Endothelial cell of umbilical vein (primary cell): ENCODE data around the gene KLC1. TPM values are rescaled to one million over a fixed set of nuclear protein-coding genes. Genes with fewer than 3 reads are reported as not detected.
A peak's percentile ranks its signal among the peaks of the same experiment; 100 is the strongest.

Experiments
- BruUV-seq: library from RNA; stranded (reverse); fragments of 400-500 nt; replicated peaks from 2 replicates; lab custom pipeline; 2021; lab: Mats Ljungman, UMichigan
- CTCF ChIA-PET: fragments of 300-600, 350-600 bp; sonication (Branson Sonifier 250); formaldehyde crosslinking; loops from one replicate; lab custom pipeline; 2021; ENCODE audit warnings: antibody characterized with exemption, inconsistent platforms; lab: Charles Lee
- POLR2A ChIA-PET: fragments of 300-600, 350-600 bp; sonication (Branson Sonifier 250); formaldehyde crosslinking; loops from one replicate; lab custom pipeline; 2021; ENCODE audit warnings: antibody characterized with exemption, inconsistent platforms; lab: Charles Lee
- DNase-seq: peaks from one replicate; pipeline ENCODE4 v3.0.0-alpha.2; 2011; ENCODE audit warnings: low read depth, low spot score
- FAIRE-seq: peaks from 2 replicates; lab custom pipeline; 2011; peaks lifted over from hg19 to GRCh38; lab: Jason Lieb, UNC
- H2AFZ ChIP-seq: 2 replicates; pipeline ENCODE4 v1.6.0; 2012; ENCODE audit warnings: low read depth, low read length, control low read depth, inconsistent platforms
- H3K27ac ChIP-seq: 2 replicates; pipeline ENCODE4 v1.5.1; 2011; ENCODE audit warnings: low read depth, mild to moderate bottlenecking, control low read depth, low read length, moderate library complexity; ENCODE audit not compliant: insufficient read depth
- H3K27me3 ChIP-seq, 2 experiments: 2 replicates each; pipeline versions ENCODE4 v1.6.0 to v1.6.1; 2011; ENCODE audit warnings: low read length in 2 of 2, mixed read lengths in 1 of 2; ENCODE audit not compliant: control insufficient read depth in 2 of 2, insufficient read depth in 2 of 2
- H3K36me3 ChIP-seq, 2 experiments: 2 replicates in 1 of 2; 3 replicates in 1 of 2; pipeline ENCODE4 v1.5.1; 2011; ENCODE audit warnings: low read length in 2 of 2, mild to moderate bottlenecking in 1 of 2, moderate library complexity in 1 of 2; ENCODE audit not compliant: control insufficient read depth in 2 of 2, insufficient read depth in 2 of 2; ENCODE audit errors: extremely low read depth in 1 of 2
- H3K4me1 ChIP-seq: 3 replicates; pipeline ENCODE4 v1.5.1; 2011; ENCODE audit warnings: mild to moderate bottlenecking, low read length; ENCODE audit not compliant: control insufficient read depth, insufficient read depth; ENCODE audit errors: extremely low read depth
- H3K4me2 ChIP-seq: 2 replicates; pipeline ENCODE4 v1.6.1; 2011; ENCODE audit warnings: low read length, control low read depth, mixed read lengths; ENCODE audit not compliant: insufficient read depth
- H3K4me3 ChIP-seq, 3 experiments: fragments of 200-600 bp in 1 of 3; sonication (generic), shearing (Covaris generic) in 1 of 3; replicated peaks in 1 of 3; 2 replicates each; pipeline ENCODE4 v1.5.1; 2011 to 2016; ENCODE audit warnings: control low read depth in 3 of 3, low read length in 3 of 3, mild to moderate bottlenecking in 2 of 3, inconsistent platforms in 1 of 3, low read depth in 1 of 3, moderate library complexity in 1 of 3; ENCODE audit not compliant: insufficient read depth in 1 of 3
- H3K79me2 ChIP-seq: 2 replicates; pipeline ENCODE4 v1.6.0; 2012; ENCODE audit warnings: low read length, inconsistent platforms; ENCODE audit not compliant: control insufficient read depth, insufficient read depth
- H3K9ac ChIP-seq: replicated peaks from 2 replicates; pipeline ENCODE3; 2011; ENCODE audit warnings: low read length, control low read depth; ENCODE audit not compliant: insufficient read depth; ENCODE audit errors: extremely low read depth
- H3K9me1 ChIP-seq: replicated peaks from 3 replicates; pipeline ENCODE4 v1.6.0; 2011; ENCODE audit warnings: mild to moderate bottlenecking, low read length; ENCODE audit not compliant: control insufficient read depth, insufficient read depth; ENCODE audit errors: extremely low read depth
- H3K9me3 ChIP-seq: replicated peaks from 2 replicates; pipeline ENCODE4 v1.5.1; 2012; ENCODE audit warnings: low read length, inconsistent platforms; ENCODE audit not compliant: control insufficient read depth, insufficient read depth
- H4K20me1 ChIP-seq: replicated peaks from 2 replicates; pipeline ENCODE3; 2011; ENCODE audit warnings: mild to moderate bottlenecking, low read length; ENCODE audit not compliant: control insufficient read depth, insufficient read depth; ENCODE audit errors: extremely low read depth
- CTCF ChIP-seq, 2 donors: IDR thresholded peaks; 1 replicate in 1 of 2; 2 replicates in 1 of 2; pipeline ENCODE4 v1.5.1; 2011; ENCODE audit warnings: low read length in 2 of 2, mild to moderate bottlenecking in 2 of 2, moderate library complexity in 2 of 2, control low read depth in 1 of 2, inconsistent platforms in 1 of 2, low read depth in 1 of 2; ENCODE audit not compliant: insufficient read depth in 1 of 2; ENCODE audit errors: extremely low read depth in 1 of 2
- EZH2 ChIP-seq: IDR thresholded peaks from 2 replicates; pipeline ENCODE4 v1.6.1; 2012; ENCODE audit warnings: borderline replicate concordance, low read depth, mild to moderate bottlenecking, moderate library complexity, low read length, inconsistent platforms; ENCODE audit not compliant: severe bottlenecking
- FOS ChIP-seq: IDR thresholded peaks from 2 replicates; pipeline ENCODE4 v1.6.1; 2011; ENCODE audit warnings: mild to moderate bottlenecking, low read length, moderate library complexity, borderline replicate concordance; ENCODE audit not compliant: insufficient read depth
- GATA2 ChIP-seq: IDR thresholded peaks from 2 replicates; pipeline ENCODE4 v1.7.0; 2011; ENCODE audit warnings: low read depth, mild to moderate bottlenecking, moderate library complexity, mixed read lengths, low read length; ENCODE audit not compliant: insufficient read length, insufficient read depth
- JUN ChIP-seq: IDR thresholded peaks from 2 replicates; pipeline ENCODE4 v1.6.1; 2011; ENCODE audit warnings: borderline replicate concordance, low read depth; ENCODE audit not compliant: insufficient read length, insufficient read depth
- MAX ChIP-seq: IDR thresholded peaks from 2 replicates; pipeline ENCODE4 v1.6.1; 2011; ENCODE audit not compliant: insufficient read depth, insufficient read length
- MYC ChIP-seq: IDR thresholded peaks from one replicate; pipeline ENCODE4 v1.6.1; 2011; ENCODE audit warnings: mild to moderate bottlenecking, low read depth, low read length
- POLR2A ChIP-seq: IDR thresholded peaks from 2 replicates; pipeline ENCODE4 v1.6.1; 2012; ENCODE audit warnings: low read depth, mild to moderate bottlenecking, control low read depth, low read length
- POLR2AphosphoS5 ChIP-seq: IDR thresholded peaks from 2 replicates; pipeline ENCODE4 v1.6.1; 2012; ENCODE audit warnings: low read depth, mild to moderate bottlenecking, control low read depth, low read length, moderate library complexity; ENCODE audit not compliant: insufficient read depth
- dilution Hi-C: fragments of 300-500 bp; cut with MboI; formaldehyde crosslinking; loops from one replicate; pipeline ENCODE4 v1.15.0; 2019; ENCODE audit warnings: low sequenced_read_pairs; ENCODE audit not compliant: extremely low pct_ligation_motif_present
- intact Hi-C: fragments of 100-400 bp; cut with micrococcal nuclease; formaldehyde crosslinking; loops from one replicate; pipeline ENCODE4 v1.10.0; 2022
- polyA plus RNA-seq, 4 experiments: library from polyadenylated mRNA; depleted of rRNA in 3 of 4; stranded (reverse) in 3 of 4; unstranded in 1 of 4; fragments of >200 nt; gene quantifications; 2 replicates each; pipeline versions ENCODE4 v1.2.1 to v1.2.3, GENCODE V29; 2011 to 2012; ENCODE audit warnings: missing spikeins in 1 of 4
- total RNA-seq: library from RNA; stranded (reverse); gene quantifications from 2 replicates; pipeline ENCODE4 v1.2.3, GENCODE V29; 2021

The KLC1 gene
- total and polyA plus RNA-seq, 2 donors (not counting 3 experiments of a cell fraction or from before 2014, with no cell fraction given), result 124 to 233 TPM

DNA sequence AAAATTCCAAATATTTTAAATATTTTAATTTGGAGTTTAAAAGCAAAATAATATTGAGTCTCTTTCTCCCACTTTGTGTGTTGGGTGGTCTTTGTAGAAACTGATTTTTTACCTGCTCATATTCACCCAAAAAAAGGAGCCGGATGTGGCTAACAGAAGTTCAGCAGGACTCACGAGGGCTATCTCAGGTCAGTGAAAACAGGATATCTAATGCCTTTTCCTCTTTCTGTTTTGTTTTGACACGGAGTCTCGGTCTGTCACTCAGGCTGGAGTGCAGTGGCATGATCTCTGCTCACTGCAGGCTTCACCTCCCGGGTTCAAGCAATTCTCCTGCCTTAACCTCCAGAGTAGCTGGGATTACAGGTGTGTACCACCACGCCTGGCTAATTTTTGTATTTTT lies 35.4 kb upstream of the KLC1 start:
- H3K27me3 ChIP-seq, result no peaks in the 10 kb centered on the region
- peaks cover 3% of the 10 kb centered on the region for H3K4me1 ChIP-seq
- H3K79me2 ChIP-seq, result no peaks in the 10 kb centered on the region
- ChIA-PET CTCF (no interaction called here), POLR2A (no interaction called here)
- no peak overlapping the region for H3K9ac ChIP-seq
- H2AFZ ChIP-seq, result no peak overlapping the region
- dilution Hi-C loops, result no loop called here
- no peaks in the 10 kb centered on the region for H3K9me3 ChIP-seq
- H3K27ac ChIP-seq, result no peak overlapping the region
- H3K4me2 ChIP-seq, result no peak overlapping the region
- peaks cover 3 to 8% of the 10 kb centered on the region in 2 experiments for H3K36me3 ChIP-seq
- peak; percentile 70 for FAIRE-seq
- BruUV-seq, result no TSS peak
- TF ChIP-seq POLR2AphosphoS5, result no peak
- TF ChIP-seq FOS, result no peak
- no peak for TF ChIP-seq MYC
- no peak for TF ChIP-seq CTCF (IDR thresholded peaks at IDR 0.05; ENCODE audit: extremely low read depth in 1 of 2, insufficient read depth in 1 of 2, low read depth in 1 of 2, low read length in 2 of 2)
- TF ChIP-seq GATA2, result no peak
- no peak for TF ChIP-seq EZH2
- no peak for TF ChIP-seq JUN
- TF ChIP-seq MAX, result no peak
- TF ChIP-seq POLR2A, result no peak
- no peaks in the 10 kb centered on the region for H3K9me1 ChIP-seq
- intact Hi-C loops, result no loop called here
- H4K20me1 ChIP-seq, result no peaks in the 10 kb centered on the region
- no peak overlapping the region for H3K4me3 ChIP-seq
- DNase-seq, result peak; percentile 28
